Aorta (tissue), 5 donors: ENCODE data around the gene GON4L. TPM values are rescaled to one million over a fixed set of nuclear protein-coding genes. Genes with fewer than 3 reads are reported as not detected.
"Not testable (repeated sequence)": the region's sequence is repeated elsewhere in the genome, so short reads cannot be mapped to it uniquely, and the experiment has no call there.

Source experiments
- ATAC-seq: fragments of 200-7000 bp; cut with Tn5 transposase; one replicate; pipeline ENCODE4 v1.9.1; 2022; ENCODE audit warnings: moderate library complexity; ENCODE audit not compliant: low FRiP score
- DNase-seq, 2 donors: peaks; one replicate each; pipeline ENCODE4 v3.0.0-alpha.2; 2020
- H3K27ac ChIP-seq, 2 donors: one replicate each; pipeline ENCODE4 v1.5.1; 2013; ENCODE audit warnings: low read length in 2 of 2, mild to moderate bottlenecking in 2 of 2, moderate library complexity in 2 of 2, control low read depth in 1 of 2, inconsistent platforms in 1 of 2, low read depth in 1 of 2
- H3K27me3 ChIP-seq, 2 donors: one replicate each; pipeline ENCODE4 v1.6.1; 2013; ENCODE audit warnings: control low read depth in 1 of 2, low read length in 1 of 2, mild to moderate bottlenecking in 1 of 2, moderate library complexity in 1 of 2; ENCODE audit not compliant: insufficient read depth in 2 of 2, control insufficient read depth in 1 of 2
- H3K36me3 ChIP-seq, 2 donors: one replicate each; pipeline ENCODE4 v1.6.1; 2013; ENCODE audit warnings: control low read depth in 1 of 2, low read length in 1 of 2, mild to moderate bottlenecking in 1 of 2; ENCODE audit not compliant: insufficient read depth in 2 of 2, control insufficient read depth in 1 of 2
- H3K4me1 ChIP-seq, 2 donors: one replicate each; pipeline ENCODE4 v1.6.1; 2013; ENCODE audit warnings: low read length in 2 of 2, control low read depth in 1 of 2, mild to moderate bottlenecking in 1 of 2, moderate library complexity in 1 of 2; ENCODE audit not compliant: insufficient read depth in 2 of 2, control insufficient read depth in 1 of 2
- H3K4me3 ChIP-seq, 2 donors: one replicate each; pipeline ENCODE4 v1.5.1; 2013; ENCODE audit warnings: low read length in 2 of 2, control low read depth in 1 of 2, mild to moderate bottlenecking in 1 of 2
- H3K9me3 ChIP-seq: one replicate; pipeline ENCODE4 v1.6.1; 2013; ENCODE audit warnings: mild to moderate bottlenecking, low read length; ENCODE audit not compliant: control insufficient read depth
- WGBS, 2 donors: extraction: QIAGEN DNeasy Blood & Tissue Kit; methylation state at CpG; one replicate each; pipeline ENCODE4 v1.1.7; 2013; 5-methylcytosine and 5-hydroxymethylcytosine counted together
- intact Hi-C, 2 donors: fragments of 100-400 bp; cut with DNase I; formaldehyde crosslinking; loops; one replicate each; pipeline versions ENCODE4 v1.14.2 to v1.15.0; 2022
- polyA plus RNA-seq, 2 donors: library from polyadenylated mRNA; stranded (reverse); fragments of 200-250 nt; gene quantifications; one replicate each; pipeline ENCODE4 v1.2.3, GENCODE V29; 2013
- total RNA-seq, 2 donors: library from RNA; stranded (reverse); fragmentation: NEBNext Ultra II Directional; extraction: Animal tissue kit (Norgen Biotek cat#: 25700); gene quantifications; one replicate each; pipeline ENCODE4 v1.2.1, GENCODE V29; 2021
- donor health status: healthy with polysubstance abuse.
- donor health status: Bipolar disorder and iron deficiency.
- donor health status: DM: no; HTN: no; CAD: no.
- donor health status: DM: no; HTN: no; CAD: no.
- donor health status: DM: yes; HTN: yes; CAD: no.

Gene GON4L
- total and polyA plus RNA-seq, 4 donors = 6.4 to 81.9 (median 54.4) TPM

DNA sequence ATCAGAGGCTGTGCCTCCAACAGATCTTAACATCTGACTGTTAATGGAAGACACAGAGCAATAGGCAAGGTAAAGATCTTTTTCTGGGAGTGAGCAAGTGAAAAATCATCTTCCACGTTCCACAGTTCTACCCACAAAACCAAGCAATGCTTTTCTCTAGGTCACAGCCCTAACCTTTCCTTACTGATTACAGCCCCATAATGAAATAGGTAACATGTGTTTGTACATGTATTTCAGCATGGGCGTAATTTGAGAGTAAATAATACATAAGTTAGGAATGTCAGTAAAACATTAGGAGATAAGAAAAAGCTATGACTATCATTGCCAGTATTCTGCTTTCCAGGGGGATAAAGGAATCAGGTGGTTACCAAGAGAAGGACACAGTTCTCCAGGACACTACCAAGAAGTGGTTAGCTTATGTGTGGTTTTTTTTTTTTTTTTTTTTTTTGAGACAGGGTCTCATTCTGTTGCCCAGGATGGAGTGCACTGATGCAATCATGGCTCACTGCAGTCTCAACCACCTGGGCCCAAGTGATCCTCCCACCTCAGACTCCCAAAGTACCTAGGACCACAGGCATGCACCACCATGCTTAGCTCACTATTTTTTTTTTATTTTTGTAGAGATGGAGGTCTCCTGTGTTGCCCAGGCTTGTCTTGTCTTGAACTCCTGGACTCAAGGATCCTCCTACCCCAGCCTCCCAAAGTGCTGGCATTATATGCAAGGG, 96.1 kb downstream of the GON4L start:
- H3K4me1 ChIP-seq = no peaks in the 10 kb centered on the region
- H3K36me3 ChIP-seq = peaks cover 8 to 17% of the 10 kb centered on the region in 2 donors
- no peaks in the 10 kb centered on the region for H3K9me3 ChIP-seq
- H3K4me3 ChIP-seq = no peak overlapping the region
- H3K27ac ChIP-seq = no peak overlapping the region
- 88 to 90% methylated on average over 2 of the region's 2 CpGs for WGBS, 2 donors
- DNase-seq = no peak
- intact Hi-C loops = no loop called here
- no peak for ATAC-seq
- H3K27me3 ChIP-seq = no peaks in the 10 kb centered on the region

DNA sequence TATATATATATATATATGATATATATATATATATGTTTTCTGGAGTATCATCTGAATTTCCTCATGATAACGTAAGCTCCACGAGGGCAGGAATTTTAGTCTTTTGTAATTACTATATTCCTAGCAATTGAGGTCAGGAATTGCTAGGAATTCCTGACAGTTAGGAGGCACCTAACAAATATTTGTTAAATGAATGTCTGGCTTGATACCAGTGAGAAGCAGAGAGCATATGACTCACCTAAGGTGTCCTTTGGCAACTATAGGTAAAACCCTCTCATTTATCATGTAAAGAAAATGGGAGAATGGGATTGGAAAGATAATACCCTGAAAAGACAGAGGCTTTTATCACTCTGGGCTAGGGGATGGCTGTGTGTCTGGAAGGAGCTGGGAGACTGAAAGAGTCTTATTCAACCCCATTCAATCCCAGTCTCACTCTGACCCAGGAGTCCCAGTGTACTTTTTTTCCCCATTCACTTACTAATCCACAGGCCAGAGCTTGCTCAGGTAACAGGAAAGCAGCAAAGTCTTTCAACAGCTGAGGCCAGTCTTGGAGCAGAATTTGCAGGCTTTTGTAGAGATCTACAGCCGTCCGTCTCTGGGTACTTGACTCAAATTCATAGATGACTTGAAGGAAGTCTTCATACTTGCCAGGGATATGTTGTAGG, 96.9 kb downstream of the GON4L start:
- Histone ChIP-seq H3K27me3 (no peaks in the 10 kb centered on the region), H3K27ac (no peak overlapping the region), H3K4me1 (no peaks in the 10 kb centered on the region), H3K36me3 (peaks cover 8 to 13% of the 10 kb centered on the region in 2 donors), H3K9me3 (no peaks in the 10 kb centered on the region), H3K4me3 (no peak overlapping the region)
- 94 to 96% methylated on average over 4 of the region's 4 CpGs for WGBS, 2 donors
- ATAC-seq (no peak), DNase-seq (no peak)
- intact Hi-C loops = no loop called here

DNA sequence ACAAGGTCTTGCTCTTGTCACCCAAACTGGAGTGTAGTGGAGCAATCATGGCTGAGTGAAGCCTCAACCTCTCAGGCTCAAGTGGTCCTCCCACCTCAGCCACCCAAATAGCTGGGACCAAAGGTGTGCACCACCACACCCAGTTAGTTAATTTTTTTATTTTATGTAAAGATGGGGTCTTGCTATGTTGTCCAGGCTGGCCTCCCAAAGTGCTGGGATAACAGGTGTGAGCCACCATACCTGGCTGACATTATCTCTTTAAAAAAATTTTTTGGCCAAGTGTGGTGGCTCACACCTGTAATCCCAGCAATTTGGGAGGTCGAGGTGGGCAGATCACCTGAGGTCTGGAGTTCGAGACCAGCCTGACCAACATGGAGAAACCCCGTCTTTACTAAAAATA, 98.0 kb downstream of the GON4L start:
- 98% methylated on average over 3 of the region's 3 CpGs for WGBS, 2 donors
- H3K9me3 ChIP-seq, ATAC-seq, intact Hi-C loops, H3K4me3 ChIP-seq, H3K27me3 ChIP-seq, H3K27ac ChIP-seq, H3K4me1 ChIP-seq: not testable (repeated sequence)
- peak in 1 of 2 donors; percentile 30 for DNase-seq
- peaks cover 8 to 11% of the 10 kb centered on the region in 2 donors for H3K36me3 ChIP-seq

DNA sequence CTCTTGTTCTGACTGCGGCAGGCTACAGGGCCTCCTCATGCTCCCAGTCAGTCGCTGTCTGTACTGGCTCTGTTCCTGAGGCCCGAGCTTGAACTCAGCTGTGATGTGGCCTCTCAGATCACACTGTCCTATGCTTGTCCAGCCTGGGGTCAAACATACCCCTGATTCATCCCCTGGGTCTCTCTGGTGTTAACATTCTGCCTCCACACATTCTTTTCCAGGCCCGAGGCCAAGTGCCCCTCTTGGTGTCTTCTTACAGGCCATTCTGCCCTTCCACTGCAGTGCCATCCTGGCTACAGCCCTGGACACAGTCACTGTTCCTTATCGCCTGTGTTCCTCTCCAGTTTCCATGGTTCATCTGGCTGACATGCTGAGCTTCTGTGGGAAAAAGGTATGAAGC, 108.9 kb downstream of the GON4L start:
- H3K27me3 ChIP-seq, intact Hi-C loops, H3K4me3 ChIP-seq, H3K27ac ChIP-seq, H3K9me3 ChIP-seq, H3K4me1 ChIP-seq, ATAC-seq, DNase-seq, H3K36me3 ChIP-seq: not testable (repeated sequence)
- 81 to 88% methylated on average over 5 of the region's 5 CpGs for WGBS, 2 donors

DNA sequence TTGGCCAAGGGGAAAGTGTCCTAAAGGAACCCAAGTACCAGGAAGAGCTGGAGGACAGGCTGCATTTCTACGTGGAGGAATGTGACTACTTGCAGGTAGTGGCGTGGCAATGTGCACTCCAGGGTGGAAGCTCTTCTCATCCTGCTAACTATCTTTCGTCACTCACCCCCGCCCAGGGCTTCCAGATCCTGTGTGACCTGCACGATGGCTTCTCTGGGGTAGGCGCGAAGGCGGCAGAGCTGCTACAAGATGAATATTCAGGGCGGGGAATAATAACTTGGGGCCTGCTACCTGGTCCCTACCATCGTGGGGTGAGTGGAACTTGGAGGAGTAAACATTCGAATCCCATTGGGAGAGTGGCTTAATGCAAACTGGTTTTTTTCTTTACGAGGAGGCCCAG, 109.4 kb downstream of the GON4L start:
- H3K9me3 ChIP-seq, H3K36me3 ChIP-seq, H3K4me1 ChIP-seq, H3K27ac ChIP-seq, H3K27me3 ChIP-seq, ATAC-seq, H3K4me3 ChIP-seq, intact Hi-C loops: not testable (repeated sequence)
- 86 to 89% methylated on average over 10 to 11 of the region's 12 CpGs for WGBS, 2 donors
- DNase-seq = peak in 1 of 2 donors; percentile 51

DNA sequence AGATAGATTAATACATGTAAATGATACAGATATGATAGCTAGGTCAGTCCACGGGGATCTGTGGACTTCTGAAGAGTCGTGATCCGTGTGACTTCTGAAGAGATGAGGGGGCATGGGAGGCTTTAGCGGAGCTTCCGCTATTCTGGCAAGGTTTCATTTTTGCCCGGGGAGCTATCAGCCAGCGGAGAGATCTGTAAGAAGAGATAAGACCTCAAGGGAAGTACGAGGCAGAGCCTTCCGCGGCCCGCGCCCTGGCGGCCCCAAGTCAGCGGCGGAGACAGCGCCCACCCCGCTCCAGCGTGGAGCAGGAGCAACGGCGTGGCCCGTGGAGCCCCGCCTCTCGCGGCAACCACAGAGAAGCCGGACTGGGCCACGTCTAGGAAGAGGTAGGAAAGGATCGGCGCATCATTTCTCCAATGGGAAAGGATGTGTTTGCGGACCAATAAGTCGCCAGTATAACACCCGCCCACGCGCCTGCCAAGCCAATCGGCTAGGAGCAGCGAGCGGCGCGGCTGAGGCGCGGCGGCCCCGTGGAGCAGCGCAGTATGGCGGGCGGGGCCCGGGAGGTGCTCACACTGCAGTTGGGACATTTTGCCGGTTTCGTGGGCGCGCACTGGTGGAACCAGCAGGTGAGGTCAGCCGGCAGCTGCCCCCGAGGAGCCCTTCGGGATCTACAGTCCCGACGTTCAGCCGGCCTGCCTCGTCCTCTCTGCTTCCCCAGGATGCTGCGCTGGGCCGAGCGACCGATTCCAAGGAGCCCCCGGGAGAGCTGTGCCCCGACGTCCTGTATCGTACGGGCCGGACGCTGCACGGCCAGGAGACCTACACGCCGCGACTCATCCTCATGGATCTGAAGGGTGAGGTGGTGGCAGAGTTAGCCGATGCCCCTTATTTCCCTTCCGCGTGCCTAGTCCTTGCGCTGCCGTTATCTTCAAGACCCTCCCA, 111.5 kb downstream of the GON4L start:
- H3K4me3 ChIP-seq = peak overlapping the region; percentile 54 to 86
- H3K4me1 ChIP-seq, H3K9me3 ChIP-seq, H3K36me3 ChIP-seq, H3K27me3 ChIP-seq, intact Hi-C loops: not testable (repeated sequence)
- peak; percentile 98 to 99 for DNase-seq
- 0 to 1% methylated on average over 43 to 48 of the region's 77 CpGs for WGBS, 2 donors
- H3K27ac ChIP-seq = peak overlapping the region in 1 of 2 donors; percentile 56
- ATAC-seq = peak; percentile 97

DNA sequence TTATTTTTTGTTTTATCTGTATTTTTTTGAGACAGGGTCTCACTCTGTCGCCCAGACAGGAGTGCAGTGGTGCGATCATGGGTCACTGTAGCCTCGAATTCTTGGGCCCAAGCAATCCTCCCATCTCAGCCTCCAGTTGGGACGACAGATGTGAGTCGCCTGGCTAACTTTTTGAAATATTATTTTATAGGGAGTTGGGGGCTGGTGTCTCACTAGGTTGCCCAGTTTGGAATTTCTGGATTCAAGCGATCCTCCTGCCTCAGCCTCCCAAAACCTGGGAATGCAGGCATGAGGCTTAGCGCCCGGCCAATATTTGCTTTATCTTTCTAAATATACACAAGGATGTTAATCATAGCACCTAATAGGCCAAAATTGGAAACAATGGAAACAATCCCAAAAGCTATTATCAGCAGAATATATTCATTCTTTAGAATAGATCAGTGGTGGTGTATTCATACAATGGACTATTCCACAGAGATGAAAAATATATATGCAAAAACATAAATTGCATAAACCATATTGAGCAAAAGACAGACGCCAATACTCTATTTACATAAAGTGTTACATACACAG, 112.2 kb downstream of the GON4L start:
- ATAC-seq = no peak
- DNase-seq = peak in 1 of 2 donors; percentile 27

DNA sequence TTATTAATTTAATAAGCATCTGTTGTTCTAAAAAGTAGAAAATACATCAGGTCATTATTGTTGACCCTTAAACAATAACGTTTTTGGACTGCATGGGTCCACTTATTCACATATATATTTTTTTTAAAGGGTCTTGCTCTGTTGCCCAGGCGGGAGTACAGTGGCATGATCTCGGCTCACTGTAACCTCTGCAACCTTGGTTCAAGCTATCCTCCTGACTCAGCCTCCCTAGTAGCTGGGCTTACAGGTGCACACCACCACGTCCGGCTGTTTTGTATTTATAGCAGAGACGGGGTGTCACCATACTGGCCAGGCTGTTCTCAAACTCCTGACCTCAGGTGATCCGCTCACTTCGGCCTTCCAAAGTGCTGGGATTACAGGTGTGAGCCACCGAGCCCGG, 115.1 kb downstream of the GON4L start:
- intact Hi-C loops = no loop called here
- Histone ChIP-seq H3K9me3 (no peaks in the 10 kb centered on the region), H3K4me1 (no peaks in the 10 kb centered on the region), H3K27me3 (no peaks in the 10 kb centered on the region), H3K36me3 (peaks cover 0 to 3% of the 10 kb centered on the region in 2 donors), H3K27ac (no peak overlapping the region), H3K4me3 (no peak overlapping the region)
- DNase-seq (peak in 1 of 2 donors; percentile 27), ATAC-seq (no peak)
- WGBS, 2 donors = 89 to 90% methylated on average over 10 of the region's 10 CpGs

More for the DNA sequence above, 112.2 kb downstream of the GON4L start:
- Histone ChIP-seq H3K27me3 (no peaks in the 10 kb centered on the region), H3K36me3 (no peaks in the 10 kb centered on the region), H3K27ac (no peak overlapping the region), H3K9me3 (no peaks in the 10 kb centered on the region), H3K4me1 (no peaks in the 10 kb centered on the region), H3K4me3 (peak overlapping the region; percentile 54 to 86)
- intact Hi-C loops = no loop called here
- WGBS, 2 donors = 59% methylated on average over 9 of the region's 9 CpGs
